AG04450 (cell line): Measurements from ENCODE around the gene WWC2. TPM values are rescaled to one million over a fixed set of nuclear protein-coding genes. Genes with fewer than 3 reads are reported as not detected.

Source experiments
- CTCF ChIA-PET: fragments of 300-600, 350-600 bp; formaldehyde crosslinking; extraction: SDS; loops from one replicate; lab custom pipeline; 2022; ENCODE audit warnings: antibody characterized with exemption, inconsistent platforms; lab: Charles Lee
- POLR2A ChIA-PET: fragments of 350-600 bp; formaldehyde crosslinking; extraction: SDS; loops from one replicate; lab custom pipeline; 2021; ENCODE audit warnings: antibody characterized with exemption, inconsistent platforms; lab: Yijun Ruan, JAX
- DNase-seq: peaks from one replicate; pipeline ENCODE4 v3.0.0-alpha.2; 2011; ENCODE audit warnings: low read depth, low spot score
- H3K27ac ChIP-seq: one replicate; pipeline ENCODE4 v1.5.1; 2012; ENCODE audit warnings: low read depth, low read length, control low read depth
- H3K27me3 ChIP-seq: one replicate; pipeline ENCODE4 v1.6.0; 2012; ENCODE audit warnings: low read length; ENCODE audit not compliant: control insufficient read depth, insufficient read depth
- H3K4me3 ChIP-seq: 2 replicates; pipeline ENCODE4 v1.5.1; 2011; ENCODE audit warnings: mild to moderate bottlenecking, low read depth, low read length, control low read depth
- H3K9me3 ChIP-seq: 2 replicates; pipeline ENCODE4 v1.5.1; 2012; ENCODE audit warnings: low read length; ENCODE audit not compliant: control insufficient read depth, insufficient read depth
- polyA plus RNA-seq: library from polyadenylated mRNA; depleted of rRNA; stranded (reverse); fragments of >200 nt; gene quantifications from 2 replicates; pipeline ENCODE4 v1.2.3, GENCODE V29; 2011
- TF ChIP-seq, protein P1 (sequence below): IDR thresholded peaks from 2 replicates; pipeline ENCODE4 v1.5.1; 2011; ENCODE audit warnings: low read depth, low read length, control low read depth, inconsistent platforms

WWC2 gene
- polyA plus RNA-seq, 1 experiment = 43.6 TPM

DNA sequence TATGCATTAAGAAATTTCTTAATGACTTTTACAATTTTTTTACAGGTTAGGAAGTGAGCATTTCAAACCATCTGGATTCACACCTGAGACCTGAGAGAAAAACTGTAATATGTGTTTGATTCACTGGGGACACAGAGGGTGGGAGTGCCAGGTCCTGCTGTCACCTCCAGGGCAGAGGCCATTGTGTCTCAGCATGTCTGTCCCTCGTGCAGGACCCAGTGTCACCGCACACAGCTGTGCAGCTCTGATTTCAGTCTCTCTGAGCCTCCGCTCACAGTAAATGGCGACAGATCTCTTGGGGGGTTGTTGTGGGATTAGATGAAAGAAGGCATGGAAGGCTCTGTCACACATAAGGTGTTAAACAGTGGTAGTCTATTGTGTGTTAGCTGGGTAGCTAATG, 246.2 kb downstream of the WWC2 start:
- H3K9me3 ChIP-seq = peaks cover 7% of the 10 kb centered on the region; the same call in 1 of the 2 replicates
- CTCF ChIA-PET = no interaction called here

DNA sequence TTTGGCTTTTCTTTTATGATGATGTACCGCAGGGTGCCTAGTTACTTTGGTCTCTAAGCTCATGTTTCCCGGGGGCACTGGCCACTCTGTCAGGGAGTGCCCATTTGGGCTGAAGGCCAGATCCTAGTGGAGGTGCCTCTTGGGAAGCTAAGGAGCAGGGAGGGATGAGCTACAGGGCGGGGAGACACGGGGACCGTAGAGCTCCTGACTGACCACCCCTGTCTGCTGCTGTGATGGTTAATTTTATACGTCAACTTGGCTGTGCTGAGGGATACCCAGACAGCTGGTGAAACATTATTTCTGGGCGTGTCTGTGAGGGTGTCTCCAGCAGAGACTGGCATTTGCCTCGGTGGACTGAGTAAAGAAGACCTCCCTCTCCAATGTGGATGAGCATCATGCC, 248.1 kb downstream of the WWC2 start:
- H3K27me3 ChIP-seq = no peaks in the 10 kb centered on the region
- ChIA-PET POLR2A (no interaction called here), CTCF (interaction anchor here (0.6 to 0.8 kb wide), 2 partner anchors 16 to 105 kb away, joined by 3 read pairs; no protein-coding TSS in a partner anchor)
- no peak overlapping the region for H3K4me3 ChIP-seq
- TF ChIP-seq, protein P1, sequence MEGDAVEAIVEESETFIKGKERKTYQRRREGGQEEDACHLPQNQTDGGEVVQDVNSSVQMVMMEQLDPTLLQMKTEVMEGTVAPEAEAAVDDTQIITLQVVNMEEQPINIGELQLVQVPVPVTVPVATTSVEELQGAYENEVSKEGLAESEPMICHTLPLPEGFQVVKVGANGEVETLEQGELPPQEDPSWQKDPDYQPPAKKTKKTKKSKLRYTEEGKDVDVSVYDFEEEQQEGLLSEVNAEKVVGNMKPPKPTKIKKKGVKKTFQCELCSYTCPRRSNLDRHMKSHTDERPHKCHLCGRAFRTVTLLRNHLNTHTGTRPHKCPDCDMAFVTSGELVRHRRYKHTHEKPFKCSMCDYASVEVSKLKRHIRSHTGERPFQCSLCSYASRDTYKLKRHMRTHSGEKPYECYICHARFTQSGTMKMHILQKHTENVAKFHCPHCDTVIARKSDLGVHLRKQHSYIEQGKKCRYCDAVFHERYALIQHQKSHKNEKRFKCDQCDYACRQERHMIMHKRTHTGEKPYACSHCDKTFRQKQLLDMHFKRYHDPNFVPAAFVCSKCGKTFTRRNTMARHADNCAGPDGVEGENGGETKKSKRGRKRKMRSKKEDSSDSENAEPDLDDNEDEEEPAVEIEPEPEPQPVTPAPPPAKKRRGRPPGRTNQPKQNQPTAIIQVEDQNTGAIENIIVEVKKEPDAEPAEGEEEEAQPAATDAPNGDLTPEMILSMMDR = no peak
- no peak overlapping the region for H3K27ac ChIP-seq
- peaks cover 7% of the 10 kb centered on the region; the same call in 1 of the 2 replicates for H3K9me3 ChIP-seq
- no peak for DNase-seq

More for the DNA sequence above, 246.2 kb downstream of the WWC2 start:
- Histone ChIP-seq H3K4me3 (no peak overlapping the region), H3K27ac (no peak overlapping the region), H3K27me3 (no peaks in the 10 kb centered on the region)
- POLR2A ChIA-PET = no interaction called here
- TF ChIP-seq, protein P1 = no peak
- DNase-seq = no peak

DNA sequence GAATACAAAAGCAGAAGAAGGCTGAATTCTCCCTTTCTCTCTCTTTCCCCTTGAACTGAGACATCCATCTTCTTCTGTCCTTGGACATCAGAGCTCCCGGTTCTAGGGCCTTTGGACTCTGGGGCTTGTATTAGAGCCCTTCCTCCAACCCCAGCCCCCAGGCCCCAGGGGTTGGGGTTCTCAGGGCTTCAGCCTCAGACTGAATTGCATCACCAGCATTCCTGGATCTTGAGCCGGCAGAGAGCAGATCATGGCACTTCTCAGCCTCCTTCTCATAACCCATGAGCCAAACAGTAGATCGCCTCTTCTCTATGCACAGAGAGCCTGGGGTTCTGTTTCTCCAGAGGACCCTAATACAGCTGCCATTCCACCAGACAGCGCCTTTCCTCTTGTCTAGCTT, 248.5 kb downstream of the WWC2 start:
- H3K27ac ChIP-seq = no peak overlapping the region
- H3K27me3 ChIP-seq = no peaks in the 10 kb centered on the region
- H3K4me3 ChIP-seq = no peak overlapping the region
- ChIA-PET CTCF (interaction anchor here (0.8 kb wide), 1 partner anchor 15 kb away, joined by 3 read pairs; no protein-coding TSS in a partner anchor), POLR2A (no interaction called here)
- DNase-seq = no peak
- H3K9me3 ChIP-seq = peaks cover 7% of the 10 kb centered on the region; the same call in 1 of the 2 replicates
- TF ChIP-seq, protein P1 = no peak

DNA sequence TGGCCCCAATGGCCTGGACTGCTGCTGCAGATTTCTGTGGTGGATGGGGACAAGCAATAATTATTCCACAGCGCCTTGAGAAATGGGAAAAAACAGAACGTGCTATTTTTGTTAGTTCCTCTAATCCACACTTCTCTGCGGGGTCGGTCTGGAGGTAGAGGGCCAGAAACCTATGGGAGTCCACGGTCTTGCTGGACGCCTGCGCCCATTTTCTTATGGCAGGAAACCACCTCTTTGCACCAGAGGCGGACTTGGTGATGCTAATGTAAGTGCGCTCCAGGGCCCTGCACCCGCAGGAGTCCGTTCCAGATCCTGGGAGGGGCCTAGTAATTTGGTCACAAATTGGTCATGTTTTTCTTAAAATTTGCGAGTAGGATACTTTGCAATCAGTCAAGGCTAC, 249.1 kb downstream of the WWC2 start:
- ChIA-PET POLR2A (no interaction called here), CTCF (no interaction called here)
- peak overlapping the region; percentile 21 for H3K27ac ChIP-seq
- H3K9me3 ChIP-seq = peaks cover 7% of the 10 kb centered on the region; the same call in 1 of the 2 replicates
- no peak overlapping the region for H3K4me3 ChIP-seq
- no peak for DNase-seq
- TF ChIP-seq, protein P1 = no peak
- H3K27me3 ChIP-seq = no peaks in the 10 kb centered on the region

DNA sequence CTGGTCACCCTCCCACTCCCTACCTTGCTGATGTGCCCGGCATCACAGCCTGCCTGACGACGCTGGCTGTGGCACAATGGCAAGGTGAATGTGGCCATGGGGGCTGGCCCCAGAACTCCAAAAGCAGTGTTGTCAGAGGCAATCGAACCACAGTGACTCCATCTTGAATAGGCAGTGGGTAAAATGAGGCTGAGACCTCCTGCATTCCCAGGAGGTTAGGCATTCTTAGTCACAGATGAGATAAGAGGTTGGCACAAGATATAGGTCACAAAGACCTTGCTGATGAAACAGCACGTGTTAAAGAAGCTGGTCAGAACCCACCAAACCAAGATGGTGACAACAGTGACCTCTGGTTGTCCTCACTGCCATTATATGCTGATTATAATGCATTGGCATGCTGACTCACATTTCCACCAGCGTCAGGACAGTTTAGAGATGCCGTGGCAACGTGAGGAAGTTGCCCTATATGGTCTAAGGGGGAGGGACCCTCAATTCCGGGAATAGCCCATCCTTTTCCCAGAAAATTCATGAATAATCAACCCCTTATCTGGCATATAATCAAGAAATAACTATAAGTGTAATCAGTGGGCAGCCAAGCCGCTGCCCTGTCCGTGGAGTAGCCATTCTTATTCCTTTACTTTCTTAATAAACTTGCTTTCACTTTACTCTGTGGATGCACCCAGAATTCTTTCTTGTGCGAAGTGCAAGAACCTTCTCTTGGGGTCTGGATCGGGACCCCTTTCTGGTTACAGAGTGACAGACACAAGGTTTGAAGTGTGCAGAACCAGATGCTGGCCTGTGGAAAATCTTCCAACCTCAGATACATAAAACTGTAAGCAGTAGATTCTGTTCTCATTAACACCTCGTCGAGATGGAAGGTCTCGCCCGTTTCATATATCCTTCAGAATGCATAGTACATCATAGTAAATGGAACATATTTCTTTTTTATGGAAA, 249.9 kb downstream of the WWC2 start:
- H3K9me3 ChIP-seq = peaks cover 7% of the 10 kb centered on the region; the same call in 1 of the 2 replicates
- ChIA-PET POLR2A (no interaction called here), CTCF (no interaction called here)
- peak; percentile 62 for DNase-seq
- no peak overlapping the region for H3K4me3 ChIP-seq
- no peaks in the 10 kb centered on the region for H3K27me3 ChIP-seq
- peak overlapping the region; percentile 21 for H3K27ac ChIP-seq
- TF ChIP-seq, protein P1 = no peak
